ENCODE measurements around the gene PLP2.
A peak's percentile ranks its signal among the peaks of the same experiment; 100 is the strongest.
"Not testable (repeated sequence)": the region's sequence is repeated elsewhere in the genome, so short reads cannot be mapped to it uniquely, and the experiment has no call there.

The PLP2 gene

GRCh38 chrX:49164589-49165360 is 6.9 kb upstream of the PLP2 start:
- DNase-seq, result no peak

- peak; percentile 94 for DNase-seq
Measured at GRCh38 chrX:49165901-49166881, 5.5 kb upstream of the PLP2 start.

GRCh38 chrX:49166914-49167739 is 4.6 kb upstream of the PLP2 start:
- peak; percentile 88 for DNase-seq

GRCh38 chrX:49167740-49168108 is 4.0 kb upstream of the PLP2 start:
- DNase-seq, result no peak

GRCh38 chrX:49172280-49172780 is 632 bp downstream of the PLP2 start:
- DNase-seq, result peak; percentile 95

- DNase-seq, result not testable (repeated sequence)
Measured at GRCh38 chrX:49173544-49173943, 1.8 kb downstream of the PLP2 start.

- DNase-seq, result peak; percentile 61
Measured at GRCh38 chrX:49174723-49175122, 3.0 kb downstream of the PLP2 start.

- DNase-seq, result no peak
Measured at GRCh38 chrX:49175435-49176274, 4.0 kb downstream of the PLP2 start.

- DNase-seq, result peak; percentile 70
Measured at GRCh38 chrX:49176421-49177326, 5.0 kb downstream of the PLP2 start.

GRCh38 chrX:49177338-49177833 is 5.7 kb downstream of the PLP2 start:
- peak; percentile 94 for DNase-seq

GRCh38 chrX:49177873-49178480 is 6.3 kb downstream of the PLP2 start:
- no peak for DNase-seq

GRCh38 chrX:49178537-49178936 is 6.8 kb downstream of the PLP2 start:
- peak; percentile 72 for DNase-seq

GRCh38 chrX:49179358-49179757 is 7.7 kb downstream of the PLP2 start:
- DNase-seq, result no peak

- DNase-seq, result no peak
Measured at GRCh38 chrX:49183701-49184281, 12.1 kb downstream of the PLP2 start.

- DNase-seq, result peak; percentile 71
Measured at GRCh38 chrX:49184294-49185281, 12.9 kb downstream of the PLP2 start.

GRCh38 chrX:49186125-49187027 is 14.7 kb downstream of the PLP2 start, which contains the start of gene PRICKLE3:
TSS of gene PRICKLE3 (minus strand) at chrX:49186373. CDS start at chrX:49186297, 76 bp downstream.
- peak; percentile 74 for DNase-seq

GRCh38 chrX:49187028-49187394 is 15.3 kb downstream of the PLP2 start:
- DNase-seq, result no peak
